Activated CD4-positive, alpha-beta memory T cell treated with anti-CD3 and anti-CD28 coated beads, Interleukin-2, amount 10 ng/mL, durations not matched to agents 7 days and 5 days (primary cell): Measurements from ENCODE around the gene MKRN2OS. TPM values are rescaled to one million over a fixed set of nuclear protein-coding genes. Genes with fewer than 3 reads are reported as not detected.

Experiments used
- CTCF ChIA-PET: fragments of 350-600 bp; sonication (Branson Sonifier 250); formaldehyde crosslinking; loops from one replicate; lab custom pipeline; 2021; ENCODE audit warnings: antibody characterized with exemption, inconsistent platforms; lab: Charles Lee
- POLR2A ChIA-PET: fragments of 350-600 bp; sonication (Branson Sonifier 250); formaldehyde crosslinking; loops from one replicate; lab custom pipeline; 2021; ENCODE audit warnings: antibody characterized with exemption; lab: Charles Lee
- DNase-seq: peaks from one replicate; pipeline ENCODE4 v3.0.0-alpha.2; 2020
- H3K27ac Mint-ChIP-seq: one replicate; pipeline ENCODE4 v1.8.0; 2021; ENCODE audit warnings: mild to moderate bottlenecking, mixed read lengths
- H3K27me3 Mint-ChIP-seq: one replicate; pipeline ENCODE4 v1.8.0; 2021; ENCODE audit warnings: mixed read lengths
- H3K36me3 Mint-ChIP-seq: one replicate; pipeline ENCODE4 v1.8.0; 2021; ENCODE audit warnings: low read depth, mixed read lengths
- H3K4me1 Mint-ChIP-seq: one replicate; pipeline ENCODE4 v1.8.0; 2021; ENCODE audit warnings: mixed read lengths
- H3K4me3 Mint-ChIP-seq: one replicate; pipeline ENCODE4 v1.8.0; 2021; ENCODE audit warnings: mild to moderate bottlenecking, mixed read lengths
- H3K9me3 Mint-ChIP-seq: one replicate; pipeline ENCODE4 v1.8.0; 2021; ENCODE audit warnings: mixed read lengths
- total RNA-seq, 2 experiments: library from RNA; stranded (reverse); gene quantifications; one replicate each; pipeline ENCODE4 v1.2.3, GENCODE V29; 2021

MKRN2OS gene
- total RNA-seq, 2 experiments from 2014 or later: not detected

GRCh38 chr3:12503126-12503957, 42.0 kb downstream of the MKRN2OS start:
- Mint-ChIP-seq H3K36me3 (peaks cover 23% of the 10 kb centered on the region), H3K9me3 (no peaks in the 10 kb centered on the region), H3K4me3 (no peak overlapping the region), H3K27ac (no peak overlapping the region), H3K27me3 (no peaks in the 10 kb centered on the region), H3K4me1 (no peaks in the 10 kb centered on the region)
- no peak for DNase-seq
- ChIA-PET POLR2A (no interaction called here), CTCF (no interaction called here)

DNA sequence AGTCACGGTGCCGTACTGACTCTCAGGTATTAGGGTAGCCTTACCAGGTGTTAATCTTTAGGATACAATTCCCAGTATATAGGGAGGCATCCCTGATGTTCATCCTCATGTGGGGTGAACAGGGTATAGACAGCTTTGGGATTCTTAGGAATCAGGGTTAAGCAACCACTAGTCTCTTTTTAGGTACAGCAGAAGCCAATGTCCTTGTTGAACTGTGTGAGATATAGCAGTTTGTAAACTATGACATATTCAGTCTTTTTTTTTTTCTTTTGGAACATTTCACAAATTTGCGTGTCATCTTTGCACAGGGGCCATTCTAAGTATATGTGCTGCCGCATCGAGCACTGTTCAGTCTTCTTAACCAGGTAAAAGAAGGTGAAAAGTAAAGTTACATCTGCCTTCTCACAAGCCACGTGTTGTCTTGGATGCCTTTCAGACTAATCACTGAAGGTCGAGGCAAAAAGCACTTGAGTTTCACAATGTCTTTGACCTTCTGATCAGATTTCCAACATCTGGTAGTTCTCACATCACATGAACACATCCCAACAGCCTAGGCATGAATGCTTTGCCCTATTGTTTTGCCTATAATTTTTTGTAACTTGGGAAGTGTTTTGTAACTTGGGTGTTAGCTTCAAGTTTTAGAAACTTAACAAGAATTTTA, 43.8 kb downstream of the MKRN2OS start:
- H3K9me3 Mint-ChIP-seq: no peaks in the 10 kb centered on the region
- H3K4me1 Mint-ChIP-seq: no peaks in the 10 kb centered on the region
- DNase-seq: no peak
- H3K27ac Mint-ChIP-seq: no peak overlapping the region
- ChIA-PET POLR2A (no interaction called here), CTCF (interaction anchor here (0.5 kb wide), 1 partner anchor 88 kb away, joined by 4 read pairs; no protein-coding TSS in a partner anchor)
- H3K27me3 Mint-ChIP-seq: no peaks in the 10 kb centered on the region
- H3K4me3 Mint-ChIP-seq: no peak overlapping the region
- peaks cover 27% of the 10 kb centered on the region for H3K36me3 Mint-ChIP-seq

DNA sequence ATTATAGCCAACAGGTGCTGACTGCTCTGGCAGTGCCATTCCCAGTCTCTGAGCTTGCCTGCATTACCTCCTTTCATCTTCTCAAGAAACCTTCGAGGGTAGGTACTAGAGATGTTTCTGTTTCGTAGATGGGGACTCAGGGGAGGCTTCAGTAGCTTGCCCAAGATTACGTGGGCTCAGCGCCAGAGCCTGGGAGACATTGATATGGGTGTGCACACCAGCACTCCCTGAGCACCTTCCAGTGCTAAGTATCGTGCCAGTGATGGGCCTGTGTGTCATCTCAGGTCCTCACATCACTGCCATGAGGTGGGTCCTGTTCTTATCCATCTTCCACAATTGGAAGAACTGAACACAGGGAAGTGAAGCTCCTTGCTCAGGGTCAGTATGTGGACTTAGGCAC, 45.8 kb downstream of the MKRN2OS start:
- POLR2A ChIA-PET: no interaction called here
- Mint-ChIP-seq H3K27me3 (no peaks in the 10 kb centered on the region), H3K4me3 (no peak overlapping the region), H3K4me1 (no peaks in the 10 kb centered on the region), H3K9me3 (no peaks in the 10 kb centered on the region), H3K27ac (no peak overlapping the region), H3K36me3 (peaks cover 21% of the 10 kb centered on the region)
- DNase-seq: no peak
- CTCF ChIA-PET: no interaction called here

DNA sequence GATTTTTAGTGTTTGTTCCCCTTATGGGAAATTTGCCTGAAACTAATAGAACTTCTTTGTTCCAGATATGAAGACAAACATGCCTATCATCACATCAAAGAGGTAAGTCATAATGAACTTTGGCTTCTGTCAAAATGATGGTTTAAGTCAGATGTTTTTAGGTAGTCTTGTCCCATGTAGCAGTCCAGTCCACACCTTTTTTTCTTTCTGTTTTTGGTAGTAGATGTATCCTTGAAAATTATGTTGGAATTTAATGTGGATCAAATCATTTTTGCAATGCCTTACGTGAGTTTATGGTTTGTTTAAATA, 48.9 kb downstream of the MKRN2OS start:
- Mint-ChIP-seq H3K4me1 (no peaks in the 10 kb centered on the region), H3K27me3 (no peaks in the 10 kb centered on the region), H3K9me3 (no peaks in the 10 kb centered on the region), H3K4me3 (no peak overlapping the region), H3K27ac (no peak overlapping the region), H3K36me3 (peaks cover 11% of the 10 kb centered on the region)
- CTCF ChIA-PET: interaction anchor here (1.5 kb wide), 1 partner anchor 10 kb away, joined by 4 read pairs; no protein-coding TSS in a partner anchor
- POLR2A ChIA-PET: no interaction called here
- no peak for DNase-seq

GRCh38 chr3:12495749-12496452, 49.4 kb downstream of the MKRN2OS start:
- H3K4me3 Mint-ChIP-seq: no peak overlapping the region
- DNase-seq: no peak
- ChIA-PET POLR2A (interaction anchor here (2.8 kb wide), 1 partner anchor 11 kb away, joined by 11 read pairs; the partner anchor contains the start of gene TSEN2), CTCF (interaction anchor here (1.5 to 2.0 kb wide), 2 partner anchors 11 kb away, joined by 4 to 6 read pairs; partner anchors contain the start of gene TSEN2)
- H3K27ac Mint-ChIP-seq: no peak overlapping the region
- no peaks in the 10 kb centered on the region for H3K4me1 Mint-ChIP-seq
- H3K36me3 Mint-ChIP-seq: peaks cover 11% of the 10 kb centered on the region
- H3K27me3 Mint-ChIP-seq: no peaks in the 10 kb centered on the region
- no peaks in the 10 kb centered on the region for H3K9me3 Mint-ChIP-seq

DNA sequence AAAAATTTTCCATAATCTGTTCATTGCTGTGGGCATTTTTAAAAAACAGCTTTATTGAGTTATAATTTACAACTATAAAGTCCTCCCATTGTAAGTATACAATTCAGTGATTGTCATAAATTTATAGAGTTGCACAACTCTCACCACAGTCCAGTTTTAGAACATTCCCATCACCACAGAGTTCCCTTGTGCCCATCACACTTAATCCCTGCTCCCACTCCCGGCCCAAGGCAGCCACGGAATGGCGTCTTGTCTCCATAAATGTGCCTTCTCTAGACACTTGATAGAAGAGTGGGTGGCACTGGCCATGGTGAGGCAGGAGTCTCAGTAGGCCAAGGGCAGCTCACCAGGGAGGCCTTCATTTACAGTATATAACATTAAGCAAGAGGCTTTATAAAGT, 54.8 kb downstream of the MKRN2OS start:
- Mint-ChIP-seq H3K27ac (no peak overlapping the region), H3K27me3 (no peaks in the 10 kb centered on the region), H3K4me3 (no peak overlapping the region), H3K4me1 (peaks cover 10% of the 10 kb centered on the region), H3K9me3 (no peaks in the 10 kb centered on the region), H3K36me3 (peaks cover 8% of the 10 kb centered on the region)
- ChIA-PET CTCF (no interaction called here), POLR2A (no interaction called here)
- DNase-seq: no peak

DNA sequence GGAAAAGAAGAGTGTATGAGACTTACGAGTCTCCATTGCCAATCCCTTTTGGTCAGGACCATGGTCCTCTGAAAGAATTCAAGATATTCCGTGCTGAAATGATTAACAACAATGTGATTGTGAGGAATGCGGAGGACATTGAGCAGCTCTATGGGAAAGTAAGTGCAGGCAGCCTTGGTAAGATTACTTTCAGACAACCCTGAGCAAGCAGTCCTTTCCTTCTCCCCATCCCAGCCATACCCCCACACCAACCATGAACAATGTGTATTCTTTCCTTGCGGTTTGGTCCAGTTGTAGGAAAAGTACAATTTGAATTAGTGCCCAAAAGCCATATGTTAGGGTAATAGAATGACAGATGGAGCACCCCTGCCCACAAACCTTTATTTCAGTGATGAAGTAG, 55.5 kb downstream of the MKRN2OS start:
- CTCF ChIA-PET: no interaction called here
- POLR2A ChIA-PET: no interaction called here
- peaks cover 8% of the 10 kb centered on the region for H3K36me3 Mint-ChIP-seq
- no peak overlapping the region for H3K4me3 Mint-ChIP-seq
- no peaks in the 10 kb centered on the region for H3K9me3 Mint-ChIP-seq
- H3K27ac Mint-ChIP-seq: no peak overlapping the region
- no peaks in the 10 kb centered on the region for H3K27me3 Mint-ChIP-seq
- no peak for DNase-seq
- H3K4me1 Mint-ChIP-seq: peaks cover 17% of the 10 kb centered on the region

Other genes with a start within 250 kb of the MKRN2OS start
- 1 to 10 TPM; 7.5 to 8.0 TPM for gene TSEN2, start 61.0 kb downstream of the MKRN2OS start, total RNA-seq
- gene MKRN2, start 11.6 kb upstream of the MKRN2OS start, total RNA-seq: 10 to 100 TPM; 21.9 to 24.2 TPM
- 10 to 100 TPM; 83.2 to 86.0 TPM for gene RAF1, start 118.6 kb upstream of the MKRN2OS start, total RNA-seq
- not detected for gene TMEM40, start 213.8 kb upstream of the MKRN2OS start, total RNA-seq